ENCODE data around the gene CMAS. TPM values are rescaled to one million over a fixed set of nuclear protein-coding genes. Genes with fewer than 3 reads are reported as not detected.
A peak's percentile ranks its signal among the peaks of the same experiment; 100 is the strongest.
"Not testable (repeated sequence)": the region's sequence is repeated elsewhere in the genome, so short reads cannot be mapped to it uniquely, and the experiment has no call there.

Gene CMAS
- total RNA-seq, 1 donor from 2014 or later, result 35.1 TPM

DNA sequence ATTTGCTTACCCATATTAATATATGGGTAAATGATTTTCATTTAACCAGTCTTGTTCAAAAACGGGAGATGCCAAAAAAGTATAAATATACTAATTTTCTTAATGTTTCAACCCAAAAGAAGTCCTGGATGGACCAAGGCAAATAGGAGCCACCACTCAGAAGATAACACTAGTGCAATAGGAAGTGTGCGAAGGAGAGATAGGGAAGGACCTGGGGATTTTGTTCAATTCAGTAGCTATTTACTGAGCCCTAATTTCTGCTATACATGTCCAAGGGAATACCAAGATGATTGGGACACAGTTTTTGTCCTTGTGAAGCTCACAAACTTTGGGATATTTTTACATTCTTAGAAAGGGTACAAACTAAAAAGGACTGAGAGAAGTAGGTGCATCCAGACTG, 1.5 kb downstream of the CMAS start:
- DNase-seq (ENCODE audit: low read depth), result no peak

DNA sequence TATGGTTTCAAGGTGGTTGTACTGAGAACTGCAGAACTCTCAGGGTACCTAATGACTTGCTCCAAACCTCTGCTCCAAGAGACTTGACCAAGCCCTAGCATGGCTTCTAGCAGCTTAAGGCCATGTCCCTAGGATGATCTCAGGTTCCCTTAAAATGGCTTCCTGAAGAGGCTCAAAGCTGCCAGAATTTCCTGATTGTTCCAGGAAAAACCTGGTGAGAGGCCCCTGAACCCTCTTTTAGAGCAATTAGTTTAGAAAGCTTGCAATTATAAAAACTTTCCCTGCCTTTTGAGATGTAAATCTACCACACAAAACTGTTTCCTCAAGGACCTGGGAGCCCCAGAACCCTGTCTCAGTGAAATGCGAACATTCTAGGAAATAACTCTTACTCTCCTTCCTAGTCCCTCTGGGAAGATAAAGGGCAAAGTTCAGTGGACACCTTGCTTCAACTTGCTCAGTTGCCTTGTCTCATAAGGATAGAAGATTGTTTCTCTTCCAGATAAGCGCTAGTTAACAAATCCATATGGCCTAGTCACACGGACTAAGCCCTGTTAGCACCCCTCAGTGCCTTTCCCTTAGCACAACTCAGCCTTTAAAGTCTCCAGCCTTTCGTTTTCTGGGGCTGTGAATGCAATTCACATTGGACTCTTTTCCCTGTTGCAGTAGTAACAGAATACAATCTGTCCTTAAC, 2.5 kb downstream of the CMAS start:
- no peak for DNase-seq (ENCODE audit: low read depth)

DNA sequence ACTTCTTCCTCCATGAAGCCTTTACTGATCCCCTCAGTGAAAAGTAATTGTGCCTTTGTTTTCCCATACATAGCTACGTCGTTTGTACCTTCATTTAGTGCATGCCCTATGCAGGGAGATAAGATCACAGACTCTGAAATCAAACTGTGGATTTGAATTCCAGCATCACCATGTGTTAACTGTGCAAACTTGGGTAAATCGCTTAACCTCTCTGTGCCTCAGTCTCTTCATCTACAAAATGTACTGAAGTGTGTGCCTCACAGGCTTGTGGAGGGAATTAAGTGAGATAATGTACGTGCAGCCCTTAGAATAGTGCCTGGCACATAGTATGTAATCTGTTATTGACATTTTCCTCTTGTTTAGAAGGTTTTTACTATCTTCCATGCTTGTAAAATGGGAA, 4.1 kb downstream of the CMAS start:
- DNase-seq (ENCODE audit: low read depth), result no peak

DNA sequence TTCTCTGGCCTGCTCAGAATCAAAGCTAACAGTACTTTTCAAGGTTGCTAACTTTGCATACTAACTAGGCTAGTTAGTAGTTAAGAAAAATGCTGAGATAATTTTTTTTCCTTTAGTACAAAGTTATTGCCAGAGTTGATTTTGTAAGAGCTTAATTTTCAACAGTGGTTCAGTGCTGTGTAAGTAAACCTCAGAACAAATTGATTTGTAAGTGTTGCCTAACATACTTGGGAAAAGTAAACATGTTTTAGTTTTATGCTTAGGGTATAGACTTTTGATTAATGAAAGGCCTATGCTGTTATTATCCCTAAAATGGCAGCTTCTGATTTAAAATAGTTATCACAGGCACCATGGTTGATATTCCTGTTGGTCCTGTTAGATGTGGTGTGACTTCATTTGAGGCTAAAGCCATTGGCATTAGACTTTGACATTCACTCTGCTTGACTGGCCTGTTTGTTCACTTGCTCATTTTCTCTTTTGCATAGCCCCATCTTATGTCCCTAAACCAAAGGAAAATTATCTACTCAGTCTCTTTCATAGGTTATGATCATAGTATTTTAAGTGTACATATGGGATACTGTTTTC, 5.2 kb downstream of the CMAS start:
- peak; percentile 35 for DNase-seq (ENCODE audit: low read depth)

DNA sequence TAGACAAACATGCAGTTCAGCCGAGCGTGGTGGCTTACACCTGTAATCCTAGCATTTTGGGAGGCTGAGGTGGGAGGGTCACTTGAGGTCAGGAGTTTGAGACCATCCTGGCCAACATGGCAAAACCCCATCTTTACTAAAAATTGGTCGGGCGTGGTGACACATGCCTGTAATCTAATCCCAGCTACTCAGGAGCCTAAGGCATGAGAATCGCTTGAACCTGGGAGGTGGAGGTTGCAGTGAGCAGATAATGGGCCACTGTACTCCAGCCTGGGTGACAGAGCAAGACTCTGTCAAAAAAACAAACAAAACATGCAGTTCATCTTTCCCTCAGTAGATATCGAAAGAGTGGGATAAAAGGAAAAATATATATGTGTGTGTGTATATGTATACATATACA, 7.0 kb downstream of the CMAS start:
- not testable (repeated sequence) for DNase-seq (ENCODE audit: low read depth)

DNA sequence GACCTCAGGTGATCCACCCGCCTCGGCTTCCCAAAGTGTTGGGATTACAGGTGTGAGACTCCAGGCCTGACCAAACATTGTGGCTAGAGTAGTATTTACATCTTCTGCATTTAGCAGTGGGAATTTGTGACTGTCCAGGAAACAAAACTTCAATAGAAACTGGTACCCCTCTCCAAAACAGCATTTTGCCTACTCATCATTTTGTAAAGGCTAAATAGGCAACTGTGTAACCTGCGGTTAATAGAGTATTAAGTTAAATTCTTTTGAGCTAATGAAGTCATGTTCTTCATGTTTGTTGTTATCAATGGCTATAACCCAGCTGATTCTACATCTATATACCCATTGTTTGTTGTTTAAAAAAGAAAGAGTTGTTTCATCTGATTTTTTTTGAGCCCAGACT, 8.1 kb downstream of the CMAS start:
- DNase-seq (ENCODE audit: low read depth), result no peak

DNA sequence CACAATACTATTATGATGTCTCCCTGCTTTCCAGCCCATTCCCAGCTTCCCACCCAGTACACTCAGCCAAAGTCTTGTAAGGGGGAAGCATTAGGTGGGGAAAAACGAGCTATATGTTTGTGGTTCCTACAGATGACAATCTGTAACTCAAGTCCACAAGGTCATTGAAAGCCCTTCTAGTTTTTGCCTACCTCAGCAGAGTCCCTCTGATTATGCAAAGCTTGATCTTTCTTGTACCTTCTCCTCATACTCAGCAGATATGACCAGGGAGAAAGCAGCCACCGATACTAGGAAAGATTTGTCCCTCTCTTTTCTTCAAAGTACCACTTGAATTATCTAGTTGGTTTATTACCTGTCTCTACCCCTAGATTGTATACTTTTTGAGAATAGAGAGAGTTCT, 10.6 kb downstream of the CMAS start:
- no peak for DNase-seq (ENCODE audit: low read depth)

DNA sequence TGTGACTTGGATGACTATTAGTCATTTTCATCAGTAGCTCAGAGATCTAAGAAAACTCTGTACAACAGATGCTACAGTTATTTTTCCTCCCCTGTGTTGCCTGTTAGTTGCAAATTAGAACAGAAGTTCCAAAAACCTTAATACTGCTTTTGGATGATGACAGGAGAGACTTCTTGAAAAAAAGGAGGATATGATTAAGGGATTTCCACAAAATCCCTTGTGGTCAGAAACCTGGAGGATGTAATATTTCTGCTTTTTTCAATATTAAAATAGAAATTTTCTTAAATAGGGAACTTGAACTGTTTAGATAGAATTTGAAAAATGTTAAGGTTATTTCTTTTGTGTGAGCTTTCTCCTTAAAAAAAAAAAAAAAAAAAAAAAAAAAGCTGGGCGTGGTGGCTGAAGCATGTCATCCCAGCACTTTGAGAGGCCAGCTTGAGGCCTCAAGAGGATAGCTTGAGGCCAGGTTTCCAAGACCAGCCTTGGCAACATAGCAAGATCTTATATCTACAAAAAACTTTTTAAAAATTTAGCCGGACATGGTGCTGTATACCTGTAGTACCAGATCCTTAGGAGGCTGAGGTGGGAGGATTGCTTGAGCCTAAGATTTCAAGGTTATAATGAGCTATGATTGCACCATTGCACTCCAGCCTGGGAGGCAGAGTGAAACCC, 14.1 kb downstream of the CMAS start:
- DNase-seq (ENCODE audit: low read depth), result no peak

DNA sequence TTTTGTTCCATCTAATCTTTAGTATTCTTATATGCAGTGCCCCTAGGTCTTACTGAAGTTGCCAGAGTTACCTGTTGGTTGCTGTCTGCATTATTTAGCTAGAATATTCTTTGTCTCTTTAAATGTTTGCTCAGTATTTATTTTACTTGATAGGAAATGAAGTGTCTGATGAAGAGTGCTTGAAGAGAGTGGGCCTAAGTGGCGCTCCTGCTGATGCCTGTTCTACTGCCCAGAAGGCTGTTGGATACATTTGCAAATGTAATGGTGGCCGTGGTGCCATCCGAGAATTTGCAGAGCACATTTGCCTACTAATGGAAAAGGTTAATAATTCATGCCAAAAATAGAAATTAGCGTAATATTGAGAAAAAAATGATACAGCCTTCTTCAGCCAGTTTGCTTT, 18.9 kb downstream of the CMAS start:
- no peak for DNase-seq (ENCODE audit: low read depth)

DNA sequence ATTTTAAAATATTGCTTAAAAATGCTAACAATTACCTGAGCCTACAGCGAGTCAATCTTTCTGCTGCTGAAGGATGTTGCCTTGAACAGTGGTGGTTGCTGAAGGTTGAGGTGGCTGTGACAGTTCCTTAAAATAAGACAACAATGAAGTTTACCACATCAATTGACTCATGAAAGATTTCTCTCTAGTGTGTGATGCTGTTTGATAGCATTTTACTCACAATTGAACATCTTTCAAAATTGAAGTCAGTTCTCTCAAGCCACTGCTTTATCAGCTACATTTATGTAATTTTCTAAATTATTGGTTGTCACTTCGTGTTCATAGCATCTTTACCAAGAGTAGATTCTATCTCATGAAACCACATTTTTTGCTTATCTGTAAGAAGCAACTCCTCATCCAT, 20.3 kb downstream of the CMAS start:
- DNase-seq (ENCODE audit: low read depth), result no peak

DNA sequence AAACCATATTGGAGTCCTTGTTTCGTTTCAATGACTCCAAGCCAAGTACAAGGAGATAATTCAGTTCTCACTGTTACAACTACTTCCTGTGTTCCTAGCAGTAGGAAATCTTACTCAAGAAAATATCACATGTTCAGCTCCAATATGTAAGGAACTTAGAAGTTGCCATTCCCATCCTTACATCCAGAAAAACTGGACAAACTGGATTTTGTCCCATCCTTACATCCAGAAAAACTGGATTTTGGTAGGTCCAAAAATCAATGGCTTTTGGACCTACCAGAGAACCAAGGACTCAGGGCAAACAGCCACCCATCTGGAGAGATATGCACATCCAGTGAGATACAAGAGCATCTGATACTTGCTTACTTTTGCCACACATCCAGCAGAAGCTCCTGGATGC, 23.8 kb downstream of the CMAS start:
- no peak for DNase-seq (ENCODE audit: low read depth)

DNA sequence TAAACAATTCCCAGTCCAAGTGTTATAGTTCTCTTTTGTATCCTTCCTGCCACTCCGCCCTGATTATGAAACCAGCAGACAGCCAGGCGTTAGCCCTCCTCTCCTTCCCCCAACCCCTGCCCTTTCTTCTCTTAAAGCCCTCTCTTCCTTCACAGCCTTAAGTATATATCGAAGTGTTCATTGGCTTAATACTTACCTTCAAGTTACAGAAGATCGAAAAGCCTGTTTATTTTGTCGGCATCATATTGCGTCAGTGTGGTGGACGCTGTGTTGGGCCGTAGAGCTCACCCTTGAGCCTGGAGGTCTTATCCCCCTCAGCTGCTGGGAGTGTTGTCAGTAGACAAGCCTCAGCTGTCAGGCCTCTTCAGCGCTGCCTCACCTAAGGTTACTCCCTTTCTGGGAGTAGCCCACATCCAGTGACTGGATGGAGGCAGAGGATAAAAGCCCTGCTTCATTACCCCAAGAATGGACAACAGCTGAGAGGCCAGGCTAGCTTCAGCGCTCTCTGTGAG, 36.2 kb downstream of the CMAS start:
- no peak for DNase-seq (ENCODE audit: low read depth)

DNA sequence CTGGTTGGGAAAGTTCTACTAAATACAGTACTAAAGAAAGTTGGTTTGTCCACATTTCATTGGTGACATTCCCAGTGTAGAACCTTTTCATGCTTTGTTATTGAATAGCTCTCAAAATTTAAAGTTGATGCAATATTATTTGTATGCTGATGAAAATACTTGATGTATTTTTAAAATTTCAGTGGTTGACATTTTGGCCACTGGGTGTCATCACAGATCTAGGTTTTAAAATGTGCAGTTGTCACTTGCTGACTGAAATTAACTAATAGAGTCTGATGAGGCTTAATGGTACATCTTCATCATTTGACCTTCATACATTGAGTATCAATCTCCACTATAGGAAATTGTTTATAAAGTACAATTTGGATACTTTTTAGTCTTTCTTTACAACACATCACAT, 37.1 kb downstream of the CMAS start:
- DNase-seq (ENCODE audit: low read depth), result peak; percentile 29

DNA sequence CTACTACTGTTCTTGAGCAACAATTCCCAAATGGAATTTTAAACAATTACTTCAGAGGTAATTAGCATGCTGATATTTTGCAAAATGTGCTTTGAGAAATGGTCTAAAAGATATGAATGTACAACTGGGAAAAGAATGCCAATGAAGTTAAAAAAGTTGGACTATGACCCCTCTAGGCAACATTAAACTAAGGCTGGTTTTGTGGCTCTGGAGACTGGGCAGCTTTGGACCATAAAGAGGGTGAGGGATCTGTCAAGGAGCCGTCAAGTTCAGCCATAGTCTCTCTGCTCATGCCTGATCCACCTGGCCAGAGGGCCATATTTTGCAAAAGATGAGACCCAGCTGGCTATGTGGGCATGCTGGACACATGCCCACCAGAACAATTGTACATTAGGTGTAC, 38.8 kb downstream of the CMAS start:
- no peak for DNase-seq (ENCODE audit: low read depth)

DNA sequence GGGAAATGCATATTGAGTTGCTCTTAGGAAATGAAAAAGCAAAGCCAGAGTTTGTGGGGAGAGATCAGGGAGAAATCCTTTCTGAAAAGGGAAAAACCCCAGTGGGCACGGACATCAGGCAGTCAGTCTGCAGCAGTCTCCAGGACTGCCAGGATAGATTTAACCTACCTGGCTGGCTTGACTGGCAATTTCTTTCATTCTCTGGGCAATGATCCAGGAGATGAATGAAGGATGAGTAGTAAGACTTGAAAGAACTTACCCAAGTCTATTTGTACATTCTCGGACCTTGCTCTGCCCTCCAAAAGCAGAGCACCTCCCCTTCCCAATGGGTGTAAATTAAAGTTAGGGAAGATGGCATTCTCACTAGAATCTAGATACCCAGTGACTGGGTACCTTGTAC, 42.9 kb downstream of the CMAS start:
- peak; percentile 11 for DNase-seq (ENCODE audit: low read depth)

DNA sequence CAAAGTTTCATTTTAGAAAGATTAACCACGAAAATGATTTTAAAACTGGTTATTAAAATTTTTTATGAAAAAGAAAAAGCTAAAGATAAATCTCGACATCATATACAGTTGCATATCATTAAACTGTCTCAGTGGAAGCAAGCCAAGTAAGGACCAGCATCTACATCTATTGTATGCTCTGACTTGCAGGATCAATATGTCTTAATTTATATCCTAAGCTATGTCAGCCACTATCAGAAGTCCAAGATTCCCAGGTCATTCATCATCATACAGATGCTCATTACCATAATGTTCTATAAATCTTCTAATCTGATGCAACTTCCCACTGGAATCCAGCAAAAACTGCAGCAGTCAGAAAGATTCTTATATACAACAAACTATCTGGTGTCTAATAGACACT, 43.5 kb downstream of the CMAS start:
- no peak for DNase-seq (ENCODE audit: low read depth)

DNA sequence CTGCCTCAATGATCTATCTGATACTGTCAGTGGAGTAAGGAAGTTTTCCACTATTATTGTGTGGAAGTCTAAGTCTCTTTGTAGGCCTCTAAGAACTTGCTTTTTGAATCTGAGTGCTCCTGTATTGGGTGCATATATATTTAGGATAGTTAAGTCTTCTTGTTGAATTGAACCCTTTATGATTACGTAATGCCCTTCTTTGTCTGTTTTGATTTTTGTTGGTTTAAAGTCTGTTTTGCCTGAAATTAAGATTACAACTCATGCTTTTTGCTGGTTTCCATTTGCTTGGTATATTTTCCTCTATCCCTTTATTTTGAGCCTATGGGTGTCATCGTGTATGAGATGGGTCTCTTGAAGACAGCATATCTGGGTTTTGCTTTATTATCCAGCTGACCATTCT, 53.0 kb downstream of the CMAS start:
- not testable (repeated sequence) for DNase-seq (ENCODE audit: low read depth)

DNA sequence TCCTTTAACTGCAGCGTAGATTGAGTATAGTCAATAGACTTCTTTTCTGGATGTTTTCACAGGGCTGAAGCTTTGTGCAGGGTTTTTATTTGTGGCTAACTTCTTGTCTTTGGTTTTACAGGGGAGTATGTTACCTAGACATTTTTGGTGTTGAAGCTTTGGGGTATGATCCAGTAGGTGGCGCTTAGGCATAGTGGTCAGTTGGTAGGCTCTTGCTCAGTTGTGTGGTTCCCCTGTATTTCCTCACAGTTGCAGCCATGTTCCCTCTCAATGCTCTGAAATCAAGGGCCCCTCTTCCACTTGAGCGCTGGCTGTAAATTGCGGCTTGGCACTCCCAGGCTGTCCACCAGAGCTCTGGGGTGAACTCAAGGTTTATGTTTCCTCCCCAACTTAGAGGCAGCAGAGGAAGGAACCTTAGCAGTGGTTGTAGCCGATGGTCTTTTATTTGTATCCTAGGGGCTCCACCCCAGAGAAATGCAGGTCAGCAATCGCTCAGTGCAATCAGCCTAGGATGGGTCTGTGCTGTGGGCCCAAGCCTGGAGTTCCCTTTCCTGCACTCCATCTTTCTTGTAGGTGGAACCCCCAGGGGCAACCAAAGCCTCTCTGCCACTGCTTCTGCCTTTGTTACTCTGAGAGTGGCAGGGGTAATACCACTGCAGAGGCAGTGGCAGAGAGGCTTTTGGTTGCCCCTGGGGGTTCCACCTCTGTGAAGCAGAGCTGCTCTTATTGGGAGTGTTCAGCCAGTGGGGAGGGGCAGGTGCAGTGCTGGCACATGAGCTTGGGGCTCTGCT, 55.1 kb downstream of the CMAS start:
- peak; percentile 47 for DNase-seq (ENCODE audit: low read depth)

DNA sequence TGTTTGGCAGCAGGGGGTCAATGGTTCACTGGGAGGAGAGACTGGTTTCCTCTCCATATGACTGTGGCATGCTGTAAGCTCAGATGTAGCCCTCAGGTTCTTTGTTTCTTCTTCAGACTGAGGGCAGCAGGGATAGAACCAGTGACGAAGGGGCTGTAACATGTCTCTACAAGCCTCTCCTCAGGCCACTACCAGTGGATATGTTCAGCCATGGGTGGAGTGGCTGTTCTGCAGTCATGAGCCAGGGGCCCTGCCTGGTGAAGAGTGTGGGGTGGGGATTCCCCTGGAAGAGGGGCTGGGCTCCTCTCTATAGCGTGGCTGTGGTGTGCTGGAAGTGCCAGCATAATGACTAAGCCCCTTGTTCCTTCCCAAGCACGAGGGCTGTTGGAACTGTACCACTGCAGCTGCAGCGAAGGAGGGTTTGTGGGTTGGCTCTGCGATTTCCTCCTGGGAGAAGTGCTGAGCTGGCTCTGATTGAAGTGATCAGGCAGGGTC, 55.8 kb downstream of the CMAS start:
- peak; percentile 73 for DNase-seq (ENCODE audit: low read depth)

DNA sequence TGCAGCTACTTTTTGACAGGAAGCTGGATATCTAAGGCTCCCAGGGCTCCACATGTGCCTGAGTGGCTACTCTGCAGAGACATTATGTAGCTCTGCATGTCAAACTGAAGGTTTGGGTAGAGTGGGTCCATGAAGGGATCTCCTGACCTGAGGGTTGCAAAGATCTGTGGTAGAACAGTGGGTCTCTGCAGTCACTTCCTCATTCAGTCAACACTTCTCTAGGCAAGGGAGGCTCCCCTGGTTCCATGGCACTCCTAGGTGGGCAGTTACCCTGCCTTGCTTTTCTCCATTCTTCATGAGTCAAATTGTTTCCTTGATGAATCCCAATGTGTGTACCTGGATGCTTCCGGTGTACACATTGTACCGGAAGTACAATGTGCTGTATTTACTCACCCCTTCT, 57.4 kb downstream of the CMAS start:
- no peak for DNase-seq (ENCODE audit: low read depth)

DNA sequence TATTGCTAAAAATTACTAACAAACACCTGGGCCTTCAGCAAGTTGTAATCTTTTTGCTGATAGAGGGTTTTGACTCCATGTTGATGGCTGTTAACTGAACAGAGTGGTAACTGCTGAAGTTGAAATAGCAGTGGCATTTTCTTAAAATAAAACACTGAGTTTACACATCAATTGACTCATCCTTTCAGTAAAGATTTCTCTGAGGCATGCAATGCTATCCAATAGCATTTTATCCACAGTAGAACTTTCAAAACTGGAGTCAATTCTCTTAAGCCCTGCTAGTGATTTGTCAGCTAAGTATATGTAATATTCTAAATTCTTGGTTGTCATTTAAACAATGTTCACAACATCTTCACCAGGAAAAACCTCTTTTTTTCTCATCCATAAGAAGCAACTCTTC, 59.5 kb downstream of the CMAS start:
- no peak for DNase-seq (ENCODE audit: low read depth)

DNA sequence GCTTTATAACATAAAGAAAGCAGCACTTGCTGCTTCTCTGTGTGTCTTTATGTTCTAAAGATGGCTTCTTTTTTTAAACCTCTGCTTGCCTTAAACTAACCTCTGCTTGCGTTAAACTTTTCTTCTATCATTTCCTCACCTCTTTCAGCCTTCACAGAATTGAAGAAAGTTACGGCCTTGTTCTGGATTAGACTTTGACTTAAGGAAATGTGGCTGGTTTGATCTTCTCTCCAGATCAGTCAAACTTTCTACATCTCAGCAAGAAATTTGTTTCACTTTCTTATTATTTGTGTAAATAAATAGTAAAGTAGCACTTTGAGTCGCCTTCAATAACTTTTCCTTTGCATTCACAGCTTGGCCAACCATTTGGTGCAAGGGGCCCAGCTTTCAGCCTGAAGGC, 64.2 kb downstream of the CMAS start:
- DNase-seq (ENCODE audit: low read depth), result no peak
